HL-60/S4 treated with phorbol 12-myristate 13-acetate at 8.2 ng/mL for 4 days and 3 days (cell line): ENCODE data around the gene TBC1D14.

ENCODE experiments used
- in situ Hi-C: fragments of 300-500 bp; cut with MboI; formaldehyde crosslinking; loops from 2 replicates; pipeline ENCODE4 v1.15.0; 2022; ENCODE audit warnings: low sequenced_read_pairs

Gene TBC1D14

GRCh38 chr4:7052923-7053715 is 143.5 kb downstream of the TBC1D14 start:
- in situ Hi-C loops, result no loop called here

- in situ Hi-C loops, result no loop called here
Observed at GRCh38 chr4:7054106-7054880, 144.7 kb downstream of the TBC1D14 start.

- in situ Hi-C loops, result no loop called here
Observed at GRCh38 chr4:7055111-7055989, 145.7 kb downstream of the TBC1D14 start.

GRCh38 chr4:7055990-7056325 is 146.3 kb downstream of the TBC1D14 start:
- in situ Hi-C loops, result no loop called here

- in situ Hi-C loops, result no loop called here
Observed at GRCh38 chr4:7058792-7059191, 149.2 kb downstream of the TBC1D14 start.

- in situ Hi-C loops, result no loop called here
Observed at GRCh38 chr4:7059662-7060061, 150.0 kb downstream of the TBC1D14 start.

- in situ Hi-C loops, result no loop called here
Observed at GRCh38 chr4:7060346-7061150, 150.9 kb downstream of the TBC1D14 start.

GRCh38 chr4:7061815-7062214 is 152.2 kb downstream of the TBC1D14 start:
- in situ Hi-C loops, result no loop called here

- in situ Hi-C loops, result no loop called here
Observed at GRCh38 chr4:7062816-7063215, 153.2 kb downstream of the TBC1D14 start.

- in situ Hi-C loops, result no loop called here
Observed at GRCh38 chr4:7063362-7063761, 153.7 kb downstream of the TBC1D14 start.

- in situ Hi-C loops, result no loop called here
Observed at GRCh38 chr4:7066006-7066405, 156.4 kb downstream of the TBC1D14 start.

- in situ Hi-C loops, result no loop called here
Observed at GRCh38 chr4:7066493-7066892, 156.9 kb downstream of the TBC1D14 start.

- in situ Hi-C loops, result no loop called here
Observed at GRCh38 chr4:7067126-7067451, 157.5 kb downstream of the TBC1D14 start.

- in situ Hi-C loops, result no loop called here
Observed at GRCh38 chr4:7067452-7068278, 158.0 kb downstream of the TBC1D14 start, which contains the start of gene GRPEL1. GRPEL1 (minus strand) TSS chr4:7068064; CDS start chr4:7068032, 32 bp downstream.

GRCh38 chr4:7068279-7068842 is 158.7 kb downstream of the TBC1D14 start:
- in situ Hi-C loops, result no loop called here

GRCh38 chr4:7068883-7069282 is 159.3 kb downstream of the TBC1D14 start:
- in situ Hi-C loops, result no loop called here

GRCh38 chr4:7070729-7071511 is 161.3 kb downstream of the TBC1D14 start:
- in situ Hi-C loops, result no loop called here

GRCh38 chr4:7073059-7073458 is 163.4 kb downstream of the TBC1D14 start:
- in situ Hi-C loops, result no loop called here
